ENCODE measurements around the gene STEAP2. TPM values are rescaled to one million over a fixed set of nuclear protein-coding genes. Genes with fewer than 3 reads are reported as not detected.

STEAP2 gene
- total RNA-seq, 4 donors from 2014 or later, result 2.9 to 13.2 (median 3.9) TPM

DNA sequence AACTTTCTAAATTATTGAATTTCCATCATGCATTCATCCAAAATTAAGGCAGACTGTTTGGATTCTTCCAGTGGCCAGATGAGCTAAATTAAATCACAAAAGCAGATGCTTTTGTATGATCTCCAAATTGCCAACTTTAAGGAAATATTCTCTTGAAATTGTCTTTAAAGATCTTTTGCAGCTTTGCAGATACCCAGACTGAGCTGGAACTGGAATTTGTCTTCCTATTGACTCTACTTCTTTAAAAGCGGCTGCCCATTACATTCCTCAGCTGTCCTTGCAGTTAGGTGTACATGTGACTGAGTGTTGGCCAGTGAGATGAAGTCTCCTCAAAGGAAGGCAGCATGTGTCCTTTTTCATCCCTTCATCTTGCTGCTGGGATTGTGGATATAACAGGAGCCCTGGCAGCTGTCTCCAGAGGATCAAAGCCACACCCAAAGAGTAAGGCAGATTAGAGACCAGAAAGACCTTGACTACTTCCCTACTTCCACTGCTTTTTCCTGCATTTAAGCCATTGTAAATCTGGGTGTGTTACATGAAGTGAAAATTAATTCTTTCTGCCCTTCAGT, 25.3 kb downstream of the STEAP2 start:
- Histone ChIP-seq H3K4me3 (no peak overlapping the region), H3K9me3 (no peaks in the 10 kb centered on the region), H3K27ac (no peak overlapping the region), H3K27me3 (no peaks in the 10 kb centered on the region), H3K36me3 (no peaks in the 10 kb centered on the region), H3K4me1 (no peaks in the 10 kb centered on the region)
- DNase-seq (ENCODE audit: low spot score in 2 of 2), result no peak
- 75% methylated on average over 1 of the region's 1 CpG for WGBS
- TF ChIP-seq POLR2AphosphoS5 (IDR thresholded peaks at IDR 0.05), result no peak

DNA sequence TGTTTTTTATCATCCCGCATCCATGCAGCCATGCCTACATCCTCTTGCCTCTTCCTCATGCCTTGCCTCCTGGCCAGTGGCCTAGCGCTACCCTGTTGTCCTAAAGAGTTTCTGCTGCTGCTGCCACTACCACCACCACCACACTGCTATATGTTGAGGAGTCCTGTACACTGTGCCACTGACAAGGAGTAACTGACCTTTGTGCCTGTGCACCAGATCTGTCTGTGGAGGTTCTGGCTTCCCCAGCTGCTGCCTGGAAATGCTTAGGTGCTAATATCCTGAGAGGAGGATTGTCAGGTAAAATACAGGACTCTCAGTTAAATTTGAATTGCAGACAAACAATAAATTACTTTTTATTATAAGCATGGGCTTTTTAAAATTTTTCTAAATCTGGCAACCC, 26.5 kb downstream of the STEAP2 start:
- 99% methylated on average over 2 of the region's 2 CpGs for WGBS
- no peak overlapping the region for H3K27ac ChIP-seq
- H3K4me3 ChIP-seq, result no peak overlapping the region
- no peaks in the 10 kb centered on the region for H3K27me3 ChIP-seq
- TF ChIP-seq POLR2A (IDR thresholded peaks at IDR 0.05), result no peak
- TF ChIP-seq EP300 (IDR thresholded peaks at IDR 0.05), result no peak
- TF ChIP-seq, protein P1, sequence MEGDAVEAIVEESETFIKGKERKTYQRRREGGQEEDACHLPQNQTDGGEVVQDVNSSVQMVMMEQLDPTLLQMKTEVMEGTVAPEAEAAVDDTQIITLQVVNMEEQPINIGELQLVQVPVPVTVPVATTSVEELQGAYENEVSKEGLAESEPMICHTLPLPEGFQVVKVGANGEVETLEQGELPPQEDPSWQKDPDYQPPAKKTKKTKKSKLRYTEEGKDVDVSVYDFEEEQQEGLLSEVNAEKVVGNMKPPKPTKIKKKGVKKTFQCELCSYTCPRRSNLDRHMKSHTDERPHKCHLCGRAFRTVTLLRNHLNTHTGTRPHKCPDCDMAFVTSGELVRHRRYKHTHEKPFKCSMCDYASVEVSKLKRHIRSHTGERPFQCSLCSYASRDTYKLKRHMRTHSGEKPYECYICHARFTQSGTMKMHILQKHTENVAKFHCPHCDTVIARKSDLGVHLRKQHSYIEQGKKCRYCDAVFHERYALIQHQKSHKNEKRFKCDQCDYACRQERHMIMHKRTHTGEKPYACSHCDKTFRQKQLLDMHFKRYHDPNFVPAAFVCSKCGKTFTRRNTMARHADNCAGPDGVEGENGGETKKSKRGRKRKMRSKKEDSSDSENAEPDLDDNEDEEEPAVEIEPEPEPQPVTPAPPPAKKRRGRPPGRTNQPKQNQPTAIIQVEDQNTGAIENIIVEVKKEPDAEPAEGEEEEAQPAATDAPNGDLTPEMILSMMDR (IDR thresholded peaks at IDR 0.05), result no peak
- no peak for TF ChIP-seq POLR2AphosphoS5 (IDR thresholded peaks at IDR 0.05)
- no peaks in the 10 kb centered on the region for H3K4me1 ChIP-seq
- no peaks in the 10 kb centered on the region for H3K36me3 ChIP-seq
- H3K9me3 ChIP-seq, result no peaks in the 10 kb centered on the region
- no peak for DNase-seq (ENCODE audit: low spot score in 2 of 2)

DNA sequence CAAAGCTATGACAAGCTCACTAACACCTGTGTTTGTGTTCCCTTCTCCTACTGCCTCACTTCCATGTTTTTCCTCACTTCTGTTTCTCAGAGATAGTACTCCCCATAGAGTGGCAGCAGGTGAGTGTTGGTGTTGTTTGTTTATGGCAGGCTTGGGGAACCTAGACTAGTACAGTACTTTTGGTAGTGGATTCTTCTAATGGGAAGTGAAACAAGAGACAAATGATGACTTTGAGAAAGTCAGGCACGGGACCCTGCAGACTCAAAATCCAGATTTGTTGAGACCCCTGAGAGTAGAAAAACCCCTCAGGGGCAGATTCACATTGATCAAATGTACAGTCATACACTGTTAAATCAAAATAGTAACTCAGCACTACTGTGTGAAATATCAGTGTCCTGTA, 27.0 kb downstream of the STEAP2 start:
- no peak overlapping the region for H3K4me3 ChIP-seq
- H3K9me3 ChIP-seq, result no peaks in the 10 kb centered on the region
- TF ChIP-seq, protein P1 (IDR thresholded peaks at IDR 0.05), result no peak
- TF ChIP-seq POLR2A (IDR thresholded peaks at IDR 0.05), result no peak
- no peak for TF ChIP-seq EP300 (IDR thresholded peaks at IDR 0.05)
- TF ChIP-seq POLR2AphosphoS5 (IDR thresholded peaks at IDR 0.05), result no peak
- no peaks in the 10 kb centered on the region for H3K27me3 ChIP-seq
- no peak for DNase-seq (ENCODE audit: low spot score in 2 of 2)
- 81% methylated on average over 1 of the region's 1 CpG for WGBS
- no peak overlapping the region for H3K27ac ChIP-seq
- H3K4me1 ChIP-seq, result no peaks in the 10 kb centered on the region
- no peaks in the 10 kb centered on the region for H3K36me3 ChIP-seq

DNA sequence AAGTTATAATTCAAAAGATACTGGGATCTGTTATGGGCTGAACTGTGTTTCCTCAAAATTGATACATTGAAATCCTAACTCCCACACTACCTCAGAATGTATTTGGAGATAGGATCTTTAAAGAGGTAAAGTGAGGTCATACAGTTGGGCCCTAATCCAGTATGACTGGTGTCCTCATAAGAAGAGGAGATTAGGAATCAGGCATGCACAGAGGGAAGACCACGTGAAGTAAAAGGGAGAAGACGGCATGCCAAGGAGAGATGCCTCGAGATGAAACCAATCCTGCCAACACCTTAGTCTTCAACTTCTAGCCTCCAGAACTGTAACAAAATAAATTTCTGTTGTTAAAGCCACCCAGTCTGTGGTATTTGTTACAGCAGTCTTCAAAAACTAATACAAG, 27.5 kb downstream of the STEAP2 start:
- no peak overlapping the region for H3K27ac ChIP-seq
- DNase-seq (ENCODE audit: low spot score in 2 of 2), result no peak
- TF ChIP-seq POLR2AphosphoS5 (IDR thresholded peaks at IDR 0.05) (no peak), EP300 (IDR thresholded peaks at IDR 0.05) (no peak), POLR2A (IDR thresholded peaks at IDR 0.05) (no peak)
- TF ChIP-seq, protein P1 (IDR thresholded peaks at IDR 0.05), result no peak
- WGBS, result 87% methylated on average over 3 of the region's 3 CpGs
- H3K4me3 ChIP-seq, result no peak overlapping the region
- no peaks in the 10 kb centered on the region for H3K27me3 ChIP-seq
- H3K4me1 ChIP-seq, result peaks cover 1% of the 10 kb centered on the region
- H3K36me3 ChIP-seq, result no peaks in the 10 kb centered on the region
- no peaks in the 10 kb centered on the region for H3K9me3 ChIP-seq

DNA sequence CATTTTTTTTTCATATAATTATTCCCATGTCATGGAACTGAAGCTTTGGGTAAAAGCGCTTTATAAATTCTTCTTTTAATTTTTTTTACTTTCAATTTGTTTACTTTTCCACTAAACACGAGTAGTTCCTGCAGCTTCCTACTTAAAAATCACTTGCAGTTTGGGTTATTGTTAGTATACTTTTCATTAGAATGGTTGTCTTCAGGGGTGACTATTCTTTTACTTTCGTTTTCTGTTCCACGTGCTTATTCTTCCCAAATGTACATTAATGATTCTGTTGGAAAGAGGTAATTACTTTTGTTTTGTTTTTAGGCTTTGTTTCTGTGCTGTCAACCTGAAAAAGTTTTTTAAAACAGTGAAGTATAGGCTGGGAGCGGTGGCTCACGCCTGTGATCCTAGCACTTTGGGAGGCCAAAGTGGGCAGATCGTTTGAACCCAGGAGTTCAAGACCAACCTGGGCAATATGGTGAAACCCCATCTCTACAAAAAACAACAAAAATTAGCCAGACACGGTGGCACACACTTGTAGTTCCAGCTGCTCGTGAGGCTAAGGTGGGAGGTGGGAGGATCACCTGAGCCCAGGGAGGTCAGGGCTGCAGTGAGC, 28.2 kb downstream of the STEAP2 start:
- TF ChIP-seq POLR2A (IDR thresholded peaks at IDR 0.05), result no peak
- TF ChIP-seq, protein P1 (IDR thresholded peaks at IDR 0.05), result no peak
- no peak for TF ChIP-seq POLR2AphosphoS5 (IDR thresholded peaks at IDR 0.05)
- TF ChIP-seq EP300 (IDR thresholded peaks at IDR 0.05), result no peak
- Histone ChIP-seq H3K4me1 (peaks cover 8% of the 10 kb centered on the region), H3K4me3 (no peak overlapping the region), H3K27ac (no peak overlapping the region), H3K36me3 (no peaks in the 10 kb centered on the region), H3K9me3 (no peaks in the 10 kb centered on the region), H3K27me3 (no peaks in the 10 kb centered on the region)
- DNase-seq (ENCODE audit: low spot score in 2 of 2), result no peak
- 78% methylated on average over 9 of the region's 9 CpGs for WGBS

All from suprapubic skin (tissue), 4 donors.